ENCODE data around the gene TMEM238. TPM values are rescaled to one million over a fixed set of nuclear protein-coding genes. Genes with fewer than 3 reads are reported as not detected.
A peak's percentile ranks its signal among the peaks of the same experiment; 100 is the strongest.

Gene TMEM238
- 7.4 TPM for total RNA-seq (2021; ENCODE audit: unreplicated experiment)
- 25.3 TPM for polyA plus RNA-seq (2012; ENCODE audit: insufficient read length)
- percentile 43 among the genes with signal in this experiment for Bru-seq, nascent RNA
- percentile 53 among the genes with signal in this experiment for BruChase-seq, experiment 1, labeled RNA remaining after a 2-hour chase
- percentile 50 among the genes with signal in this experiment for BruChase-seq, experiment 2, labeled RNA remaining after a 6-hour chase
- long read RNA-seq, transcript TMEM238-201 (2 exons, 1,000 nt): major isoform, 17 of 17 reads
- long read RNA-seq, partial matches to known transcripts: 0 of 17 reads
- long read RNA-seq, other reads (novel, unspliced or antisense): 0 of 17 reads

GRCh38 chr19:55384131-55384919 lies at the start of gene TMEM238:
TMEM238 (minus strand) TSS chr19:55384292; CDS start chr19:55384259, 33 bp downstream.
- ATAC-seq (peak; percentile 28), DNase-seq (ENCODE audit: low read depth, low spot score) (no peak)
- ChIA-PET POLR2A (interaction anchor here (0.6 to 1.4 kb wide), 4 partner anchors 33 to 280 kb away, joined by 3 read pairs; partner anchors contain the start of gene KMT5C), CTCF (interaction anchor here (0.6 to 1.4 kb wide), 6 partner anchors 70 to 909 kb away, joined by 3 to 7 read pairs (median 6); no protein-coding TSS in a partner anchor)
- Histone ChIP-seq H3K27ac (ENCODE audit: low read length) (peak within 1 kb of the TSS; percentile 97), H3K4me1 (ENCODE audit: control insufficient read depth, insufficient read depth, low read length) (peaks cover 30% of the 10 kb centered on the region), H3K36me3 (ENCODE audit: control insufficient read depth, insufficient read depth, low read length) (peaks cover 22% of the 10 kb centered on the region), H3K9me3 (ENCODE audit: control insufficient read depth, insufficient read depth, low read depth, low read length) (no peaks in the 10 kb centered on the region), H3K27me3 (ENCODE audit: control insufficient read depth, insufficient read depth, low read length) (no peaks in the 10 kb centered on the region), H3K4me3 (ENCODE audit: low read depth in 2 of 2, low read length in 2 of 2) (peak within 1 kb of the TSS; percentile 75 to 98)
- in situ Hi-C loops (cut with HindIII; ENCODE audit: low pct_unique_long_range_greater_than_20kb, low sequenced_read_pairs): no loop called here
- BruUV-seq (replicated peaks): no TSS peak
- peak; percentile 17; the same call in 1 of the 2 replicates for TF ChIP-seq POLR2AphosphoS5 (IDR thresholded peaks at IDR 0.05; ENCODE audit: low read depth, low read length)
- TF ChIP-seq SIN3A (IDR thresholded peaks at IDR 0.05; ENCODE audit: borderline replicate concordance, insufficient read depth, low read depth, low read length): no peak
- no peak for TF ChIP-seq TCF7L2 (IDR thresholded peaks at IDR 0.05; ENCODE audit: low read depth, low read length)
- intact Hi-C loops (cut with micrococcal nuclease; ENCODE audit: unreplicated experiment): no loop called here

GRCh38 chr19:55433292-55433691 lies 49.2 kb upstream of the TMEM238 start:
- CTCF ChIA-PET: no interaction called here
- no peaks in the 10 kb centered on the region for H3K9me3 ChIP-seq (ENCODE audit: control insufficient read depth, insufficient read depth, low read depth, low read length)
- POLR2A ChIA-PET: no interaction called here
- H3K27me3 ChIP-seq (ENCODE audit: control insufficient read depth, insufficient read depth, low read length): no peaks in the 10 kb centered on the region
- ATAC-seq (no peak), DNase-seq (ENCODE audit: low read depth, low spot score) (no peak)
- in situ Hi-C loops (cut with HindIII; ENCODE audit: low pct_unique_long_range_greater_than_20kb, low sequenced_read_pairs) (no loop called here), intact Hi-C loops (cut with micrococcal nuclease; ENCODE audit: unreplicated experiment) (no loop called here)
- no TSS peak for BruUV-seq (replicated peaks)
- H3K4me3 ChIP-seq (ENCODE audit: low read depth in 2 of 2, low read length in 2 of 2): no peak overlapping the region
- no peaks in the 10 kb centered on the region for H3K4me1 ChIP-seq (ENCODE audit: control insufficient read depth, insufficient read depth, low read length)
- no peaks in the 10 kb centered on the region for H3K36me3 ChIP-seq (ENCODE audit: control insufficient read depth, insufficient read depth, low read length)
- no peak overlapping the region for H3K27ac ChIP-seq (ENCODE audit: low read length)
- TF ChIP-seq POLR2AphosphoS5 (IDR thresholded peaks at IDR 0.05; ENCODE audit: low read depth, low read length): no peak
- TF ChIP-seq SIN3A (IDR thresholded peaks at IDR 0.05; ENCODE audit: borderline replicate concordance, insufficient read depth, low read depth, low read length): no peak
- TF ChIP-seq CTCF (IDR thresholded peaks at IDR 0.05): no peak
- TF ChIP-seq REST (IDR thresholded peaks at IDR 0.05; ENCODE audit: insufficient read depth in 1 of 2, low read depth in 2 of 2, low read length in 1 of 2): no peak
- no peak for TF ChIP-seq TCF7L2 (IDR thresholded peaks at IDR 0.05; ENCODE audit: low read depth, low read length)
